Endothelial cell of umbilical vein (primary cell): ENCODE data around the gene SGSH. TPM values are rescaled to one million over a fixed set of nuclear protein-coding genes. Genes with fewer than 3 reads are reported as not detected.

Source experiments
- BruUV-seq: library from RNA; stranded (reverse); fragments of 400-500 nt; replicated peaks from 2 replicates; lab custom pipeline; 2021; lab: Mats Ljungman, UMichigan
- CTCF ChIA-PET: fragments of 300-600, 350-600 bp; sonication (Branson Sonifier 250); formaldehyde crosslinking; loops from one replicate; lab custom pipeline; 2021; ENCODE audit warnings: antibody characterized with exemption, inconsistent platforms; lab: Charles Lee
- POLR2A ChIA-PET: fragments of 300-600, 350-600 bp; sonication (Branson Sonifier 250); formaldehyde crosslinking; loops from one replicate; lab custom pipeline; 2021; ENCODE audit warnings: antibody characterized with exemption, inconsistent platforms; lab: Charles Lee
- DNase-seq: peaks from one replicate; pipeline ENCODE4 v3.0.0-alpha.2; 2011; ENCODE audit warnings: low read depth, low spot score
- FAIRE-seq: peaks from 2 replicates; lab custom pipeline; 2011; peaks lifted over from hg19 to GRCh38; lab: Jason Lieb, UNC
- H2AFZ ChIP-seq: 2 replicates; pipeline ENCODE4 v1.6.0; 2012; ENCODE audit warnings: low read depth, low read length, control low read depth, inconsistent platforms
- H3K27ac ChIP-seq: 2 replicates; pipeline ENCODE4 v1.5.1; 2011; ENCODE audit warnings: low read depth, mild to moderate bottlenecking, control low read depth, low read length, moderate library complexity; ENCODE audit not compliant: insufficient read depth
- H3K27me3 ChIP-seq, 2 experiments: 2 replicates each; pipeline versions ENCODE4 v1.6.0 to v1.6.1; 2011; ENCODE audit warnings: low read length in 2 of 2, mixed read lengths in 1 of 2; ENCODE audit not compliant: control insufficient read depth in 2 of 2, insufficient read depth in 2 of 2
- H3K36me3 ChIP-seq, 2 experiments: 2 replicates in 1 of 2; 3 replicates in 1 of 2; pipeline ENCODE4 v1.5.1; 2011; ENCODE audit warnings: low read length in 2 of 2, mild to moderate bottlenecking in 1 of 2, moderate library complexity in 1 of 2; ENCODE audit not compliant: control insufficient read depth in 2 of 2, insufficient read depth in 2 of 2; ENCODE audit errors: extremely low read depth in 1 of 2
- H3K4me1 ChIP-seq: 3 replicates; pipeline ENCODE4 v1.5.1; 2011; ENCODE audit warnings: mild to moderate bottlenecking, low read length; ENCODE audit not compliant: control insufficient read depth, insufficient read depth; ENCODE audit errors: extremely low read depth
- H3K4me2 ChIP-seq: 2 replicates; pipeline ENCODE4 v1.6.1; 2011; ENCODE audit warnings: low read length, control low read depth, mixed read lengths; ENCODE audit not compliant: insufficient read depth
- H3K4me3 ChIP-seq, 3 experiments: fragments of 200-600 bp in 1 of 3; sonication (generic), shearing (Covaris generic) in 1 of 3; replicated peaks in 1 of 3; 2 replicates each; pipeline ENCODE4 v1.5.1; 2011 to 2016; ENCODE audit warnings: control low read depth in 3 of 3, low read length in 3 of 3, mild to moderate bottlenecking in 2 of 3, inconsistent platforms in 1 of 3, low read depth in 1 of 3, moderate library complexity in 1 of 3; ENCODE audit not compliant: insufficient read depth in 1 of 3
- H3K79me2 ChIP-seq: 2 replicates; pipeline ENCODE4 v1.6.0; 2012; ENCODE audit warnings: low read length, inconsistent platforms; ENCODE audit not compliant: control insufficient read depth, insufficient read depth
- H3K9ac ChIP-seq: replicated peaks from 2 replicates; pipeline ENCODE3; 2011; ENCODE audit warnings: low read length, control low read depth; ENCODE audit not compliant: insufficient read depth; ENCODE audit errors: extremely low read depth
- H3K9me1 ChIP-seq: replicated peaks from 3 replicates; pipeline ENCODE4 v1.6.0; 2011; ENCODE audit warnings: mild to moderate bottlenecking, low read length; ENCODE audit not compliant: control insufficient read depth, insufficient read depth; ENCODE audit errors: extremely low read depth
- H3K9me3 ChIP-seq: replicated peaks from 2 replicates; pipeline ENCODE4 v1.5.1; 2012; ENCODE audit warnings: low read length, inconsistent platforms; ENCODE audit not compliant: control insufficient read depth, insufficient read depth
- H4K20me1 ChIP-seq: replicated peaks from 2 replicates; pipeline ENCODE3; 2011; ENCODE audit warnings: mild to moderate bottlenecking, low read length; ENCODE audit not compliant: control insufficient read depth, insufficient read depth; ENCODE audit errors: extremely low read depth
- EZH2 ChIP-seq: IDR thresholded peaks from 2 replicates; pipeline ENCODE4 v1.6.1; 2012; ENCODE audit warnings: borderline replicate concordance, low read depth, mild to moderate bottlenecking, moderate library complexity, low read length, inconsistent platforms; ENCODE audit not compliant: severe bottlenecking
- FOS ChIP-seq: IDR thresholded peaks from 2 replicates; pipeline ENCODE4 v1.6.1; 2011; ENCODE audit warnings: mild to moderate bottlenecking, low read length, moderate library complexity, borderline replicate concordance; ENCODE audit not compliant: insufficient read depth
- GATA2 ChIP-seq: IDR thresholded peaks from 2 replicates; pipeline ENCODE4 v1.7.0; 2011; ENCODE audit warnings: low read depth, mild to moderate bottlenecking, moderate library complexity, mixed read lengths, low read length; ENCODE audit not compliant: insufficient read length, insufficient read depth
- JUN ChIP-seq: IDR thresholded peaks from 2 replicates; pipeline ENCODE4 v1.6.1; 2011; ENCODE audit warnings: borderline replicate concordance, low read depth; ENCODE audit not compliant: insufficient read length, insufficient read depth
- MYC ChIP-seq: IDR thresholded peaks from one replicate; pipeline ENCODE4 v1.6.1; 2011; ENCODE audit warnings: mild to moderate bottlenecking, low read depth, low read length
- POLR2A ChIP-seq: IDR thresholded peaks from 2 replicates; pipeline ENCODE4 v1.6.1; 2012; ENCODE audit warnings: low read depth, mild to moderate bottlenecking, control low read depth, low read length
- POLR2AphosphoS5 ChIP-seq: IDR thresholded peaks from 2 replicates; pipeline ENCODE4 v1.6.1; 2012; ENCODE audit warnings: low read depth, mild to moderate bottlenecking, control low read depth, low read length, moderate library complexity; ENCODE audit not compliant: insufficient read depth
- dilution Hi-C: fragments of 300-500 bp; cut with MboI; formaldehyde crosslinking; loops from one replicate; pipeline ENCODE4 v1.15.0; 2019; ENCODE audit warnings: low sequenced_read_pairs; ENCODE audit not compliant: extremely low pct_ligation_motif_present
- intact Hi-C: fragments of 100-400 bp; cut with micrococcal nuclease; formaldehyde crosslinking; loops from one replicate; pipeline ENCODE4 v1.10.0; 2022
- polyA plus RNA-seq, 4 experiments: library from polyadenylated mRNA; depleted of rRNA in 3 of 4; stranded (reverse) in 3 of 4; unstranded in 1 of 4; fragments of >200 nt; gene quantifications; 2 replicates each; pipeline versions ENCODE4 v1.2.1 to v1.2.3, GENCODE V29; 2011 to 2012; ENCODE audit warnings: missing spikeins in 1 of 4
- total RNA-seq: library from RNA; stranded (reverse); gene quantifications from 2 replicates; pipeline ENCODE4 v1.2.3, GENCODE V29; 2021
- TF ChIP-seq, protein P1 (sequence below), 2 donors: IDR thresholded peaks; 1 replicate in 1 of 2; 2 replicates in 1 of 2; pipeline ENCODE4 v1.5.1; 2011; ENCODE audit warnings: low read length in 2 of 2, mild to moderate bottlenecking in 2 of 2, moderate library complexity in 2 of 2, control low read depth in 1 of 2, inconsistent platforms in 1 of 2, low read depth in 1 of 2; ENCODE audit not compliant: insufficient read depth in 1 of 2; ENCODE audit errors: extremely low read depth in 1 of 2
- TF ChIP-seq, protein P2 (sequence below): IDR thresholded peaks from 2 replicates; pipeline ENCODE4 v1.6.1; 2011; ENCODE audit not compliant: insufficient read depth, insufficient read length

The SGSH gene
- total and polyA plus RNA-seq, 2 donors (not counting 3 experiments of a cell fraction or from before 2014, with no cell fraction given) = 81.4 to 217 TPM

DNA sequence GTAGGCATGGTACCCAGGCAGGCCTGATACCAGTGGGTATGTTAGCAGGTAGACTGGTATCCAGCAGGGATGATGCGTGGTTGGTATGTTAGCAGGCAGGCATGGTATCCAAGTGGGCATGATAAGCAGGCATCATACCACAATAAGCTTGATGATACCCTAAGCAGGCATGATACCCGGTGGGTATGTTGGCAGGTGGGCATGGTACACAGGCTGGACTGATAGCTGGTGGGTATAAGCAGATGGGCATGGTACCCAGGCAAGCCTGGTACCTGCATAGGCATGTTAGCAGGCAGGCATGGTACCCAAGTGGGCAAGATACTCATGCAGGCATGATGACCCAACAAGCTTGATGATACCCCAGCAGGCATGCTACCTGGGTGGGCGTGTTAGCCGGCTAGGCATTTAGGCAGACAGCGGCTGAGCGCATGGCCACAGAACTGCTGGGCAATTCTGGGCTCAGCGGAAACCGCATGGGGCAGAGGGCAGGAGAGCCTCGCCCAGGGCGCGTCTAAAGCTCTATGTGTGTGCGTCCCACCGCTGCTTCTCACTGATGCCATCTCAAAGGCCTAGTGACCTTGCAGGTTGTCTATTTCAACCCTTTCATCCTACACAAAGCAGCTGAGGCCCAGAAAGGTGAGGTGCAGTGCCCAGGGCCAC, 2.3 kb downstream of the SGSH start:
- H3K9ac ChIP-seq = no peak overlapping the region
- FAIRE-seq (no peak), DNase-seq (no peak)
- peaks cover 13% of the 10 kb centered on the region for H3K4me1 ChIP-seq
- peaks cover 3 to 23% of the 10 kb centered on the region in 2 experiments for H3K36me3 ChIP-seq
- TF ChIP-seq EZH2 (no peak), JUN (no peak), MYC (no peak), POLR2A (no peak), POLR2AphosphoS5 (no peak), GATA2 (no peak), FOS (no peak)
- TF ChIP-seq, protein P1, sequence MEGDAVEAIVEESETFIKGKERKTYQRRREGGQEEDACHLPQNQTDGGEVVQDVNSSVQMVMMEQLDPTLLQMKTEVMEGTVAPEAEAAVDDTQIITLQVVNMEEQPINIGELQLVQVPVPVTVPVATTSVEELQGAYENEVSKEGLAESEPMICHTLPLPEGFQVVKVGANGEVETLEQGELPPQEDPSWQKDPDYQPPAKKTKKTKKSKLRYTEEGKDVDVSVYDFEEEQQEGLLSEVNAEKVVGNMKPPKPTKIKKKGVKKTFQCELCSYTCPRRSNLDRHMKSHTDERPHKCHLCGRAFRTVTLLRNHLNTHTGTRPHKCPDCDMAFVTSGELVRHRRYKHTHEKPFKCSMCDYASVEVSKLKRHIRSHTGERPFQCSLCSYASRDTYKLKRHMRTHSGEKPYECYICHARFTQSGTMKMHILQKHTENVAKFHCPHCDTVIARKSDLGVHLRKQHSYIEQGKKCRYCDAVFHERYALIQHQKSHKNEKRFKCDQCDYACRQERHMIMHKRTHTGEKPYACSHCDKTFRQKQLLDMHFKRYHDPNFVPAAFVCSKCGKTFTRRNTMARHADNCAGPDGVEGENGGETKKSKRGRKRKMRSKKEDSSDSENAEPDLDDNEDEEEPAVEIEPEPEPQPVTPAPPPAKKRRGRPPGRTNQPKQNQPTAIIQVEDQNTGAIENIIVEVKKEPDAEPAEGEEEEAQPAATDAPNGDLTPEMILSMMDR (IDR thresholded peaks at IDR 0.05; ENCODE audit: extremely low read depth in 1 of 2, insufficient read depth in 1 of 2, low read depth in 1 of 2, low read length in 2 of 2) = no peak
- TF ChIP-seq, protein P2, sequence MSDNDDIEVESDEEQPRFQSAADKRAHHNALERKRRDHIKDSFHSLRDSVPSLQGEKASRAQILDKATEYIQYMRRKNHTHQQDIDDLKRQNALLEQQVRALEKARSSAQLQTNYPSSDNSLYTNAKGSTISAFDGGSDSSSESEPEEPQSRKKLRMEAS = no peak
- H2AFZ ChIP-seq = no peak overlapping the region
- no peaks in the 10 kb centered on the region for H4K20me1 ChIP-seq
- H3K27me3 ChIP-seq = no peaks in the 10 kb centered on the region
- H3K4me3 ChIP-seq = no peak overlapping the region
- H3K79me2 ChIP-seq = peaks cover 11% of the 10 kb centered on the region
- no peak overlapping the region for H3K4me2 ChIP-seq
- ChIA-PET POLR2A (no interaction called here), CTCF (interaction anchor here (0.8 kb wide), 1 partner anchor 22 kb away, joined by 3 read pairs; no protein-coding TSS in a partner anchor)
- dilution Hi-C loops (no loop called here), intact Hi-C loops (no loop called here)
- no peaks in the 10 kb centered on the region for H3K9me3 ChIP-seq
- H3K27ac ChIP-seq = no peak overlapping the region
- H3K9me1 ChIP-seq = no peaks in the 10 kb centered on the region
- no TSS peak for BruUV-seq
